Measurements from ENCODE around the gene SPOCK1.

GRCh38 chr5:136999787-137000186 is 499.3 kb downstream of the SPOCK1 start:
- TF ChIP-seq CTCF (IDR thresholded peaks at IDR 0.05; ENCODE audit: insufficient read depth, low read length): no peak
- TF ChIP-seq POLR2AphosphoS5 (IDR thresholded peaks at IDR 0.05; ENCODE audit: low read depth): no peak
- no peak for TF ChIP-seq SPI1 (IDR thresholded peaks at IDR 0.05; ENCODE audit: borderline replicate concordance, low read depth)
- no peak for TF ChIP-seq GABPA (IDR thresholded peaks at IDR 0.05; ENCODE audit: low read depth)
- TF ChIP-seq, protein P1, sequence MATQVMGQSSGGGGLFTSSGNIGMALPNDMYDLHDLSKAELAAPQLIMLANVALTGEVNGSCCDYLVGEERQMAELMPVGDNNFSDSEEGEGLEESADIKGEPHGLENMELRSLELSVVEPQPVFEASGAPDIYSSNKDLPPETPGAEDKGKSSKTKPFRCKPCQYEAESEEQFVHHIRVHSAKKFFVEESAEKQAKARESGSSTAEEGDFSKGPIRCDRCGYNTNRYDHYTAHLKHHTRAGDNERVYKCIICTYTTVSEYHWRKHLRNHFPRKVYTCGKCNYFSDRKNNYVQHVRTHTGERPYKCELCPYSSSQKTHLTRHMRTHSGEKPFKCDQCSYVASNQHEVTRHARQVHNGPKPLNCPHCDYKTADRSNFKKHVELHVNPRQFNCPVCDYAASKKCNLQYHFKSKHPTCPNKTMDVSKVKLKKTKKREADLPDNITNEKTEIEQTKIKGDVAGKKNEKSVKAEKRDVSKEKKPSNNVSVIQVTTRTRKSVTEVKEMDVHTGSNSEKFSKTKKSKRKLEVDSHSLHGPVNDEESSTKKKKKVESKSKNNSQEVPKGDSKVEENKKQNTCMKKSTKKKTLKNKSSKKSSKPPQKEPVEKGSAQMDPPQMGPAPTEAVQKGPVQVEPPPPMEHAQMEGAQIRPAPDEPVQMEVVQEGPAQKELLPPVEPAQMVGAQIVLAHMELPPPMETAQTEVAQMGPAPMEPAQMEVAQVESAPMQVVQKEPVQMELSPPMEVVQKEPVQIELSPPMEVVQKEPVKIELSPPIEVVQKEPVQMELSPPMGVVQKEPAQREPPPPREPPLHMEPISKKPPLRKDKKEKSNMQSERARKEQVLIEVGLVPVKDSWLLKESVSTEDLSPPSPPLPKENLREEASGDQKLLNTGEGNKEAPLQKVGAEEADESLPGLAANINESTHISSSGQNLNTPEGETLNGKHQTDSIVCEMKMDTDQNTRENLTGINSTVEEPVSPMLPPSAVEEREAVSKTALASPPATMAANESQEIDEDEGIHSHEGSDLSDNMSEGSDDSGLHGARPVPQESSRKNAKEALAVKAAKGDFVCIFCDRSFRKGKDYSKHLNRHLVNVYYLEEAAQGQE (IDR thresholded peaks at IDR 0.05; ENCODE audit: insufficient replicate concordance, low read depth): no peak

Data from HL-60 (cell line).